Forelimb muscle (tissue), 1 donor: Measurements from ENCODE around the gene KRT72. TPM values are rescaled to one million over a fixed set of nuclear protein-coding genes. Genes with fewer than 3 reads are reported as not detected.

Experiments
- DNase-seq: peaks from one replicate; pipeline ENCODE4 v3.0.0-alpha.2; 2013; ENCODE audit warnings: low read depth
- polyA plus RNA-seq: library from polyadenylated mRNA; unstranded; fragments of 120-200 nt; gene quantifications from one replicate; pipeline ENCODE4 v1.2.1, GENCODE V29; 2013; ENCODE audit not compliant: insufficient read length

KRT72 gene
- polyA plus RNA-seq, 1 donor, result 0.08 TPM

- DNase-seq, result no peak
Observed at GRCh38 chr12:52541709-52542108, 59.6 kb downstream of the KRT72 start.

- no peak for DNase-seq
Observed at GRCh38 chr12:52540531-52540930, 60.7 kb downstream of the KRT72 start.

- DNase-seq, result no peak
Observed at GRCh38 chr12:52539821-52540173, 61.5 kb downstream of the KRT72 start.

GRCh38 chr12:52539083-52539820 lies 62.0 kb downstream of the KRT72 start:
- peak; percentile 25 for DNase-seq

GRCh38 chr12:52537101-52537500 lies 64.2 kb downstream of the KRT72 start:
- DNase-seq, result no peak

Other genes with a start within 250 kb of the KRT72 start
- not detected for gene KRT85, start 234.0 kb downstream of the KRT72 start, polyA plus RNA-seq
- gene KRT84, start 215.8 kb downstream of the KRT72 start, polyA plus RNA-seq, result not detected
- not detected for gene KRT82, start 195.1 kb downstream of the KRT72 start, polyA plus RNA-seq
- not detected for gene KRT75, start 167.1 kb downstream of the KRT72 start, polyA plus RNA-seq
- not detected for gene KRT6B, start 149.3 kb downstream of the KRT72 start, polyA plus RNA-seq
- gene KRT6C, start 127.7 kb downstream of the KRT72 start, polyA plus RNA-seq, result not detected
- gene KRT6A, start 108.2 kb downstream of the KRT72 start, polyA plus RNA-seq, result not detected
- 0.24 TPM for gene KRT5, start 81.1 kb downstream of the KRT72 start, polyA plus RNA-seq
- gene KRT71, start 48.3 kb downstream of the KRT72 start, polyA plus RNA-seq, result not detected
- not detected for gene KRT74, start 27.6 kb downstream of the KRT72 start, polyA plus RNA-seq
- gene KRT73, start 17.1 kb upstream of the KRT72 start, polyA plus RNA-seq, result not detected
- gene KRT2, start 50.7 kb upstream of the KRT72 start, polyA plus RNA-seq, result not detected
- 1.0 TPM for gene KRT1, start 78.9 kb upstream of the KRT72 start, polyA plus RNA-seq
- not detected for gene KRT77, start 102.1 kb upstream of the KRT72 start, polyA plus RNA-seq
- gene KRT76, start 175.9 kb upstream of the KRT72 start, polyA plus RNA-seq, result not detected
- not detected for gene KRT3, start 194.7 kb upstream of the KRT72 start, polyA plus RNA-seq
- gene KRT4, start 212.7 kb upstream of the KRT72 start, polyA plus RNA-seq, result not detected
- gene KRT79, start 232.8 kb upstream of the KRT72 start, polyA plus RNA-seq, result not detected
- gene KRT78, start 247.5 kb upstream of the KRT72 start, polyA plus RNA-seq, result not detected